ENCODE results near the gene ELFN1.

Gene ELFN1

GRCh38 chr7:1642291-1642731 lies 27.8 kb upstream of the ELFN1 start:
- DNase-seq (ENCODE audit: low read depth, low spot score) = no peak

- no peak for DNase-seq (ENCODE audit: low read depth, low spot score)
Observed at GRCh38 chr7:1643270-1644092, 26.6 kb upstream of the ELFN1 start.

- DNase-seq (ENCODE audit: low read depth, low spot score) = no peak
Observed at GRCh38 chr7:1644341-1645070, 25.6 kb upstream of the ELFN1 start.

- DNase-seq (ENCODE audit: low read depth, low spot score) = no peak
Observed at GRCh38 chr7:1645071-1645409, 25.0 kb upstream of the ELFN1 start.

GRCh38 chr7:1645476-1645875 lies 24.6 kb upstream of the ELFN1 start:
- DNase-seq (ENCODE audit: low read depth, low spot score) = no peak

GRCh38 chr7:1646391-1646790 lies 23.7 kb upstream of the ELFN1 start:
- DNase-seq (ENCODE audit: low read depth, low spot score) = no peak

- DNase-seq (ENCODE audit: low read depth, low spot score) = no peak
Observed at GRCh38 chr7:1646957-1647891, 22.9 kb upstream of the ELFN1 start.

GRCh38 chr7:1647961-1648672 lies 22.0 kb upstream of the ELFN1 start:
- DNase-seq (ENCODE audit: low read depth, low spot score) = no peak

- no peak for DNase-seq (ENCODE audit: low read depth, low spot score)
Observed at GRCh38 chr7:1649751-1650326, 20.2 kb upstream of the ELFN1 start.

- DNase-seq (ENCODE audit: low read depth, low spot score) = no peak
Observed at GRCh38 chr7:1650363-1651030, 19.6 kb upstream of the ELFN1 start.

GRCh38 chr7:1651031-1651446 lies 19.0 kb upstream of the ELFN1 start:
- DNase-seq (ENCODE audit: low read depth, low spot score) = no peak

- no peak for DNase-seq (ENCODE audit: low read depth, low spot score)
Observed at GRCh38 chr7:1651891-1652290, 18.2 kb upstream of the ELFN1 start.

- no peak for DNase-seq (ENCODE audit: low read depth, low spot score)
Observed at GRCh38 chr7:1653500-1653899, 16.6 kb upstream of the ELFN1 start.

- no peak for DNase-seq (ENCODE audit: low read depth, low spot score)
Observed at GRCh38 chr7:1654111-1654510, 16.0 kb upstream of the ELFN1 start.

- no peak for DNase-seq (ENCODE audit: low read depth, low spot score)
Observed at GRCh38 chr7:1654738-1655475, 15.2 kb upstream of the ELFN1 start.

GRCh38 chr7:1659696-1660095 lies 10.4 kb upstream of the ELFN1 start:
- no peak for DNase-seq (ENCODE audit: low read depth, low spot score)

- no peak for DNase-seq (ENCODE audit: low read depth, low spot score)
Observed at GRCh38 chr7:1661461-1661860, 8.6 kb upstream of the ELFN1 start.

GRCh38 chr7:1662101-1662500 lies 8.0 kb upstream of the ELFN1 start:
- DNase-seq (ENCODE audit: low read depth, low spot score) = no peak

GRCh38 chr7:1662767-1663166 lies 7.3 kb upstream of the ELFN1 start:
- DNase-seq (ENCODE audit: low read depth, low spot score) = no peak

GRCh38 chr7:1663223-1663622 lies 6.9 kb upstream of the ELFN1 start:
- no peak for DNase-seq (ENCODE audit: low read depth, low spot score)
